Activated CD8-positive, alpha-beta memory T cell treated with anti-CD3 and anti-CD28 coated beads, Interleukin-2, amount 50 U/mL, for 48 hours (primary cell): Measurements from ENCODE around the gene GPM6B.

Experiments
- DNase-seq: peaks from one replicate; pipeline ENCODE4 v3.0.0-alpha.2; 2020

Gene GPM6B

DNA sequence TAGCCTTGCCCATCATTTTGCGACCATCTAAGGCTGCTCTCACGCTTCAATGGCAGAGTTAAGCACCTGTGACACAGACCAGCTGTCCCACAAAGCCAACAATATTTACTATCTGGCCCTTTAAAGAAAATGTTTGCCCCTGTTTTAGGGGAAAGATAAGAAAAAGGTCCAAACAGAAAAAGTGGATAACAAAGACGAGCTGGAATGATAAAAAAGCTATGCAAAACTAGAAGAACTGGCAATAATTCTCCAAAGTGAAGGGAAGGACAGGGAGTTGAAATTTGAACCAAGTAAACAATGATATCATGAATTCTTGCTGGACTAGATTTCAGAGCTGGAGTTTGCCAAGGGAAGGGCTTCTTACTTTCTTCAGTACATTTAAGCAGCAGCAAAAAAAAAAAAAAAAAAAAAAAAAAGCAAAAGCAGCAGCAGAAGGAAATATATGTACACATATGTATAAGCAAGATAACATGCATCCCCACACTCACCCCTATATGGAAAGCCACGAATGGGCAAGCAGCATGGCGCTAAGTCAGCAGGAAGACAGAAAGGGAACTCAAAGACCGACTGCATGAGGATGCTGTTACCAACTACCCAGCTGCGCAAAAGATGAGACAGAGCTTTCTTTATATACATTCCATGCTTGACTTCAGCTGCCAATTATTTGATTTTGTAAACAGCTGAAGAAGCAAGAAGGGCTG, 94.9 kb downstream of the GPM6B start:
- no peak for DNase-seq

DNA sequence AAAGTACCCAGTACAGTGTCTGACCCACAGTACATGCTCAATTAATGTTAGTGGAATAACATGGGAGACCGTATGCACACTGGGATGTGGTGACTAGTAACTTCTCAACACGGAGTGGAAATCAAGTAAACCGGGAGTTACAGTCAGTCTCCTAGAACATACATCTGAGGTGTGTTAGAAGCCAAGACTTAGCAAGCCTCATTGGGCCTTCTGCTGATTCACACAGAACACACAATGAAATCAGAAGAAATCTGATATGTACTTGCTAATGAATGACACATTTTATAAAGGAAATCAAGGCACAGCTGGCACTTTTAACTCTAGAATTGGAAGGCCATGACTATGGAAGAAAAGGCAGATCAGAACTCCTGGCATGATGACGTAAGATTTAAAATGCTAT, 95.5 kb downstream of the GPM6B start:
- DNase-seq: no peak
